GM19395 (cell line): Measurements from ENCODE around the gene DDOST.

Experiments
- ATAC-seq: cut with Tn5 transposase; IDR thresholded peaks from one replicate; pipeline ENCODE4 v1.9.1; 2021; ENCODE audit warnings: mild to moderate bottlenecking, moderate library complexity; ENCODE audit not compliant: unreplicated experiment

The DDOST gene

DNA sequence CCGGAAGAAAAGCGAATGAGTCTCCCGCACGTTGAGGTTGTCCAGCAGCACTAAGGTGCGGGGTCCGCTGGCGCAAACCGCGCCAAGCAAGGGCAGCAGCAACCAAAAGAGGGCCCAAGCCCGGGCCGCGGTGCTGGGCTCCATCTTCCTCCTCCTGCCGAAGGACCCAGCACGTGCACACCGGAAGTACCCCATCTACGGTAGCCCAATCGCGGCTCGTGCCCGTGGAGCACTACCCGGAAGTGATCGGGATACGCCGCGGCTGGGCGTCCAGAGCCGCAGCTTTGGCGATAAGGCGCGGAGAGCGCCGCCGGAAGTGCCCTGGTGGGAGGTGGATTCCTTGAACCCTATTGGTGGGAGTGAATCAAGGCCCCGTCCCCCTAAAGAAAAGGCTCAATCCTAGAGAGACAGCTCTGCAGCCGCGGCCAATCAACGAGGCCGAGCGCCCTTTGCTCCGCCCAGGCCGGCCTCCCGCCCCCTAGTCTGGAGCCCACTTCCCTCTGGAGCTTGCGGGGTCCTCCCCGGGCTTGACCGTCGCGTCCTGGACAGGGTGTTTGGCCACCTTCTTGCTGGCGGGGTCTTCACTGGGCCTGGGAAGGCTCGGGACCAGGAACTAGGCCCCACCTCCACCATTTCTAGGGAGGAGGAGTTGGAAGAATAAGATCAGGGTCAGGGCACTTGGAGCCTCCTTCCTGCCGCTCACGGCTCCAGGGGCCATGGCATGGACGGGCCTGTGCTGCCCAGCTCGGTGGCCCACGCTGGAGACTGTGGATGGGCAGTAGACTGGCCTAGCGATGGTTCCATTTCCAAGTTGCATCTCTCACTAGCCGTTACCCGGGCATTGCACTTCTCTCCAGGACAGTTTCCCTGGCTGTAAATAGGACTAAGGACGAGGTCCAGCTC lies at the start of gene DDOST:
TSS of gene DDOST (minus strand) at position 163 of the 903 bp plus-strand sequence. CDS start at position 144, 19 bp downstream.
- peak; percentile 98 for ATAC-seq

DNA sequence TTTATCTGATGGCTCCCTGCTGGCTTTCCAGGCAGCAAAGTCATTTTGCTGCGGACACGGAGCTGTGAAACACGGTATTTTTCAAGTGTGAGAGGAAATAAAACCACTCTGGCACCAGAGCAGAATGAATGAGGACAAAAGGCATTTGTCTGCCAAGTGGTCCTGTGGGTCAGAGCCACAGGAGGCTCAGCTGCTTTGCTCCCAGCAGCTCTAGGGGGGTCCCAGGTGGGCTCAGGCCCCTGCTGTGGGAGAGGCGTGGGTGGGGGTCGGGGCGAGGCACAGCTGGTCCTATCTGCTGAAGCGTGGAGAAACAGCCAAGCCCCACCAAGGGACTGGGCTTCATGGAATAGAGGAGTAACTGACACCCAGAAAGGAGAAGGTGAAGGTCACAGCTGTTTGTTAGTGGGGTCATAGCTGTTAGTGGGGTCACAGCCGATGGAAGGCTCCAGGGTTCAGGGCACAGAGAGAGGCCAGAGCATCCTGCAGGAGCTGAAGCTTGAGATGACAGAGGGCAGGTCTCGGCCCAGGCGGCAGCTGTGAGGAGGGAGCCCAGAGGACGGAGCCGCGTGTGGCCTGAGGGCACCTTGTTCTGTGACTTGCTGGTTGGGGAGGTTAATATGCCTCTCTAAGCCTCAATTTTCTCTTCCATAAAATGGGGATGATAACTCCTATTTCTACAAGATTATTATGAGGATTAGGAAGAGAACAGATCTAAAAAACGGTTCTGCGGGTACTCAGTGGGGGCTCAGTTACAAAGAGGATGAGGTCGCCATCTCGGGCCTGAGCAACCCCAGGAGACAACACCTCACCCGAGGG lies 49.5 kb upstream of the DDOST start:
- no peak for ATAC-seq

DNA sequence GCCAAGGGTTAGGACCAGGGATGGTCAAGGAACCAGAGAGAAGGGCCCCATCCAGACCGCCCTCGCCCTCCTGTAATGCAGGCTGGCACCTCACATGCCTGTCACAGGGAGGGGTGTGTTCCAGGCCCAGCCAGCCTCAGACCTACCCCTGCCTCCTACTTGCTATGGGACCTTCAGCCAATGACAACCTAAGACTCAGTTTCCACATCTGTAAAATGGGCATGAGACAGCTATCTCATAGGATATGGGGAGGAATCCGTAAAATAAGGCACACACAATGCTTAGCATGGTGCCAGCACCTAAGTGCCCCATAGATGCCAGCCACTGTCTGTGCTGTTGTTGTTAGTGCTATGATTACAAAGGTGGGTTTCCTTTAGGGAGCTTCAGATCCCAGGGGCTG lies 48.7 kb upstream of the DDOST start:
- no peak for ATAC-seq

DNA sequence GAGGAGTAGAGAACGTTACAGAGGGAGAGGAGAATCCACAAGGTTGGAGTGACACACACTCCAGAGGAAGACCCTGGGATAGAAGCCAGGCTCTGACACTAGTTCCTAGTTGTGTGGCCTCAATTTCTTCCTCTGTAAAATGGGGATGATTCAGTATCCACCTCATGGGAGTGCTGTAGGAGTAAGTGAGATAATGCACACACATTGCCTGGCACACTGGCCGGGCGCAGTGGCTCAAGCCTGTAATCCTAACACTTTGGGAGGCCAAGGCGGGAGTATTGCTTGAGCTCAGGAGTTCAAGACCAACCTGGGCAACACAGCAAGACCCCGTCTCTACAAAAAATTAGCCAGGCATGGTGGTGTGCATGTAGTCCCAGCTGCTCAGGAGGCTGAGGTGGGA lies 47.7 kb upstream of the DDOST start:
- ATAC-seq = no peak

DNA sequence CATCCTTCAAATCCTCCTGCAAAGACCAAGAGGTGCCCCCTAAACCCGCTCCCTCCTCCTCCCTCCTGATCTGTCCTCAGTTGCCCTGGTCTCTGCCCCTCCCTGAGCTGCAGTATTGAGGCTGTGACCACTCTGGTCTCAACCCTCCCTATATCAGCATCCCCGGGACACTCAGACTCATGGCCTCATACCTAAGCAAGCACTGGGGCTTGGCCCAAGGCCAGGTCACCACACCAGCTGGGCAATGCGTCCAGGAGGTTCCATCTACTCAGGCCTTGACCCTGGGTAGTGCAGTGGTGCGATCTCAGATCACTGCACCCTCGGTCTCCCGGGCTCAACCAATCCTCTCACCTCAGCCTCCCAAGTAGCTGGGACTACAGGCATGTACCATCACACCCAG lies 46.9 kb upstream of the DDOST start:
- ATAC-seq = no peak

DNA sequence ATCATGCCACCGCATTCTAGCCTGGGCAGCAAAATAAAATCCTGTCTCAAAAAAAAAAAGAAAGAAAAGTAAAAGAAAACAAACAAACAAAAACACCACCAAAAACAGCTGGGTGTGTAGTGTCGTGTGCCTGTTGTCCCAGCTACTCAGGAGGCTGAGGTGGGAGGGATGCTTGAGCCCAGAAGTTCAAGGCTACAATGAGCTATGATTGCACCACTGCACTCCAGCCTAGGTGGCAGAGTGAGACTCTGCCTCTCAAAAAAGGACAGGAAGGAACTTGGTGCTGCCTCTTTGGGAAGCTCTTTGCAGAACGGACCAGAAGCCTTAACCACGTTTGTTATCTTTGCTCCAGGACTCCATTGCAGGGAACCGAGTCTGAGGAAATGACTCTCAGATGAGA lies 45.7 kb upstream of the DDOST start:
- ATAC-seq = no peak

DNA sequence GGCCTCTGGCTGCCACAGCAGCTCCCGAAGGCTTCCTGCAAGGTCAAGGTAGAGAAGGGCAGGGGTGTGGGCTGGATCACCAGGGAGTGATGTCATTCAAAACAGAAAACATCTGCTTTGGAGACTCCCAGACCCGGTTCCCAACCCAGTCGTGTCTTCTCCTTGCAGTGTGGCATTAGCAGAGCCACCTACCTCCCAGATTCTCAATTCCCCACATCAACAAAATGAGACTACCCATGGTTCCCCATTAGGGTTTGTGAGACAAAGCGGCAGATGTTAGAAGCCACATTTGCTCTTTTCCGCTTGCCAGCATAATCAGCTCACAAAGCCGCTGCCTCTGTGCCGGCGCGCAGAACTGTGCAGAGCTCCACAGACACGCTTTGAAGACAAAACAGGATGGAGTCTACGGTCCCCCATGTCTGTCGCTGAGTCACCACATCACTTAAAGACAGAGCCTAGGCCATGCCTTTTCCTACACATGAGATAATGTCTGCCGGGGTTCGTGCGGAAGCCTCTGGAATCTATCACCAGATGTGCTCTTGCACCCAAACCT lies 44.1 kb upstream of the DDOST start:
- no peak for ATAC-seq

DNA sequence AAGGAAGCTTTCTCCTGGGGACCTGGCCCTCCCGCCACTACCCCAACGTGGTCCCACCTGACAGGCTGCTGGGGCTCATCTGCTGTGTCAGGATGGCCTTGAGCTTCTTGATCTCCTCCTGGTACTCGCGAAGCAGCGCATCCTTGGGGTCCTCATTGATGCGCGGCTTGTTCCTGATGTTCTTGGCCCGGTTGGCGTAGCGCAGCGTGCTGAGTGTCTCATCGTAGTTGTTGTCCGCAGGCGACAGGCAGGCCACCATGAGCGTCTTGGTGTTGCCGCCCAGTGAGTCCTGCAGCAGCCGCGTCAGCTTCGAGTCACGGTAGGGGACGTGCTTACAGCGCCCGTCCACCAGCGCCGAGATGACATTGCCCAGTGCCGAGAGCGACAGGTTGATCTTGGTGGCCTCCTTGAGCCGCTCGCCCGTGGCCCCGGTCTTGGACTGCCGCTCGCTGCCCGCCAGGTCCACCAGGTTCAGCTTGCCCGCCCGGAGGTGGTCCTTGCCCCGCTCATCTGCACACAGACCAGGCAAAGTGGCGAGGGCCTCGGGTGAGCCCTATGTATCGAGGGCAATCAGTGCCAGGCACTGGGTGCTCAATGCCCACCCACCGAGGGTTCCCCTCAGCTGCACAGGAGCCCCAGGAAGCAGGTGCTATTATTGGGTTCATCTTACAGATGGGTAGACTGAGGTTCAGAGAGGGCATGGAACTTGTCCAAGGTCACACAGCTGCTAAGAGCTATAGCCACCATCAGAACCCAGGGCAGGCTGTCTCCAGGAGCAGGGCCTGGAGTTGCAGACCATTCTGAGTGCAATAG lies 43.4 kb upstream of the DDOST start:
- ATAC-seq = no peak

DNA sequence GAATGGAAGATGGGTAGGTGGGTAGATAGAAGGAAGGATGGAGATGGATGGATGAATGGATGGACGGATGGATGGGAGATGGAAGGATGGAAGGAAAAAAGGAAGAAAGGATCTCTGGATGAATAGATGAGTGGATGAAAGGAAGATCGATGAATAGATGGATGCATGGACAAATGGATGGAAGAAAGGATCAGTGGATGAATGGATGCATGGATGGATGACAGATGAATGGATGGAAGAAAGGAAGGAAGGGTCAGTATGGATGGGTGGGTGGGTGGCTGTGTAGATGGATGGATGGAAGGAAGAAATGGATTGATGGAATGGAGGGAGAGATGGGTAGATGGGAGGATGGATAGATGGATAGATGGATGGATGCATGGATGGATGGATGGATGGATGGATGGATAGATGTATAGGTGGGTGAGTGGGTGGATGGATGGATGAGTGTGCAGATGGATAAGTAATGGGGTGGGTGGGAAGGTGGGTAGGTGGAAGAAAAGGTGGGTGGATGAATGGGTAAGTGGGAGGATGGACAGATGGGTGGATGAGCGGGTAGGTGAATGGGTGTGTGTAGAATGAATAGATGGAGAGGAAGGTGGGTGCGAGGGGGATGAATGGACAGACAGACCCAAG lies 42.1 kb upstream of the DDOST start:
- ATAC-seq = no peak

DNA sequence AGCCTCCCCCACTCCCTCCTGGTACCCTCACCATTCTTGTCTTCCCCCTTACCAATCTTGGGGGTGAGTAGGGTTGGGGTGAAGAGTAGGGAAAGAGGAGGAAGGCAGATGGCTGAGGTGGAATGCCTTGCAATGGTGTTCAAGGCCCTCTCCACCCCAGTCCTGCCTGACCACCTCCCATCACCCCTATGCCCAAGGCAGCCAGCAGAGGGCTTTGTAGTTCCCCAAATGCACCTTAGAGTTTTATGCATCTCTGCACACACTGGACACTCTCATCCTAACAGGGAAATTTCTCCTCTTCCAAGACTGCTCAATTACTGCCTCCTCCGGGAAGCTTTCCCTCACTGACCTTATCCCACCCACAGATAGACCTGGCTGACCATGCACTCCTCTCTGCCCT lies 41.2 kb upstream of the DDOST start:
- ATAC-seq = no peak

DNA sequence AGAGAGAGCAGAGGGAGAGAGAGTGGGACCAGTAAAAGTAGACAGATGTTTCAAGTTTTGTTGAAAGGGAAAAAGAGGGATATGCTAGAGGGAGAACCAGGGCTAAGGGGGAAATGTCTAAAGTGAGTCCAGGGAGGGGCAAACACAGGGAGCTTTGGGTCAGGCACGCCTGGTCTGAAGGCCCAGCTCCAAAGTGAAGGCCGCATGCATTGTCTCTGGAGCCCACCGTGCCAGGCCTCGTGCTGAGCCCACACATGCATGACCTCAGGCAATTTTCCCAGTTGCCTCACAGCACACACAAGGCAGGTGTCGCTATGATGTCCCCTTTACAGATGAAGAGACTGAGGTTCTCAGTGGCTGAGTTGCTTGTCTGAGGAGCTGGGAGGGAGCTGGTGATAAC lies 40.7 kb upstream of the DDOST start:
- ATAC-seq = no peak

DNA sequence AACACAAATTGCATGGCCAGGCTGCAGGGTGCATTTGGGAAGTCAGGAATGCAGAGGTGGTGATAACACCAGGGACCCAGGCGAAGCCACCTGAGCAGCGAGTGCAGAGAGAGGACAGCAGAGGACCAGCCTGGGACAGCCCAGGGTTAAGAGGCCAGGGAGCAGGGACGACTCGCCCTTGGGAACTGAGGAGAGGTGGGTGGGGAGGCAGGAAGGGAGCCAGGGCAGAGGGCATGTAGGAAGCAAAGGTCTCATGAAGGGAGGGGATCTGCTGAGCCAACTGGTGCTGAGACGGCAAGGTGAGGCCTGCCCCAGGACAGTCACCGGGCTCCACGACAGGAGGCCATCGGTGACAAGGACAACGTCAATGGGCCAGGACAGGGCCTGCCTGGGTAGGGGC lies 40.3 kb upstream of the DDOST start:
- ATAC-seq = no peak

DNA sequence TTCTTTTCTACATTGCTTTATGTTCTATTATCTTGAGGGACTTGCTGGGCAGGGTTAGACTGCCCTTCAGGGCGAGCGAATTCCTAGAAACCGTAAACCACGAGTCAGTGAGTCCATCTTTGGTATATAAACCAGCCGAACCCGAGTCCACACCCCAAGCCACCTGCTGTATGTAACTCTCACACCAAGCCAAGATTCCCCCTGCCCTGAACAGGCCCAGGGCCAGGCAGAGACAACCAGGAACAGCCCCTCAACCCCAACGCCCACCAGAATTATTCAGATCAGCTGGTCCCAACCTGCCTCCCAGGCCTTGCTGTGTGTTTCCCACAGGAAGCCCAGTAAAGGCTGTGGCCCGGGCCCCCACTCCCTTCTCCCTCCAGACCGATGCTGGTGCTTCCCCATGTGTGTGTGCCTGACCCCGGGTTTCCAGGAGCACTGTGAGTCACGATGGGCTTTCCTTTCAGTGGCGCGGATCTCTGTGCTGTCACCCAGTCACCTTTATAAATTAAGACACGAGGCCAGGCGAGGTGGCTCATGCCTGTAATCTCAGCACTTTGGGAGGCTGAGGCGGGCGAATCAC lies 39.6 kb upstream of the DDOST start:
- ATAC-seq = no peak

DNA sequence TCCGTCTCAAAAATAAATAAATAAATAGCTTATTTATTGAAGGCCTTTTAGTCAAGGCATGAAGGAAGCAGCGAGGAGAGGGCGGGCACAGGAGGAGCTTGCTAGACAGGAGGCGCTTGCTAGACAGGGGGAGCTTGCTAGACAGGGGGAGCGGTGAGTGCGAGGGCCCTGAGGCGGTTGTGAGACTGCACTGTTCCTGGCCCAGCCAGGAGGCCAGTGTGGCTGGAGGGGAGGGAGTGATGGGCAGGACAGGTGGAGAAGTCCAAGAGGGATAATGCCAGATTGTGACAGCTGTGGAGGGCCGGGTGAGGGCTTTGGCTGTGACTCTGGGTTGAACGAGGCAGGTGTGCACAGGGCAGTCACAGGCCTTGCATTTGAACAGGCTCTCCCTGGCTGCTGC lies 38.4 kb upstream of the DDOST start:
- no peak for ATAC-seq

DNA sequence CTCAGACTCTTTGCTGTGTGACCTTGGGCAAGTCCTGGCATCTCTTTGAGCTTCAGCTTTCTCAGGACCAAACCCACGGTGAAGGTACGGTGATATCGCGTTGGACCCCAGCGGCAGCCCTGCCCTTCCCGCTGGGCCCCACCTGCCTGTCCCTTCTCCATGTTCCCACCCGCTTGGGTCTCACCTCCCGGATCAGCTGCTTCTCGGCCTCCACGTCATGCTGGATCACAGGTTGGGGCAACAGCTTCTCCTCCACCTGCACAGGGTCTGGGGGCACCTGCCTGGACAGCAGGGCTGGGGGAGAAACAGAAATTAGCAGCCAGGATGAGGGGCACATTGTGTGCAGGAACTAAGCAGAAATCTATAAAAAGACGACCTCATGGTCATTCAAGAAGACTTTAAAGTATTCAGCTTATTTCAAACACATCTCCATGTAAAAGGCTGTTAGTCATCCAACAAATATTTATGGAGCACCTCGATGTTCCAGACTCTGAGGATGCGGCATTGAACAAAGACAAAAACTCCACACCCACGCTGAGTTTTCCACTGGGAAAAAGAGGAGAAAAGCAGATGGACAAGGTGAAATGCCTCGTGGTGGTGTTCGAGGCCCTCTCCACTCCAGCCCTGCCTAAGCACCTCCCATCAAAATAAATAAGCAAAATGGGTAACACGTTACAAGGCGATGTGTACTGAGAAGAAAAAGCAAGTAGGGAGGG lies 37.2 kb upstream of the DDOST start:
- ATAC-seq = no peak

DNA sequence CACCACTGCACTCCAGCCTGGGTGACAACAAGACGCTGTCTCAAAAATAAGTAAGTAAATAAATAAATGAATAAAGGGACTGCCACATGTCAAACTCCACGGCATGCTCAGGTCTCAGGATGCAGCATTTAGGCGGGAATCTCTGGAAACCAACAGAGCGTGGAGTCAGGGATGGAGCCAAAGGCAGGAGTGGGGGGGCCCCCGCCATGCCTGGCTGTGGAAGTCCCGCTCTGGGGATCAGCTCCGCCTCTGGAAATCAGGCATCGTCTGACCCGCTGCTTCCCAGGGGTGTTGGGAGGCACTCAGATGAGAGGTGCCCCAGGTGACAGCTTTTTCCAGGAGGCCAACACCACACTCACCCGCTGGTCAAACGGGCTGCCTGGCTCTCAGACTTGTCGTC lies 36.4 kb upstream of the DDOST start:
- ATAC-seq = no peak

DNA sequence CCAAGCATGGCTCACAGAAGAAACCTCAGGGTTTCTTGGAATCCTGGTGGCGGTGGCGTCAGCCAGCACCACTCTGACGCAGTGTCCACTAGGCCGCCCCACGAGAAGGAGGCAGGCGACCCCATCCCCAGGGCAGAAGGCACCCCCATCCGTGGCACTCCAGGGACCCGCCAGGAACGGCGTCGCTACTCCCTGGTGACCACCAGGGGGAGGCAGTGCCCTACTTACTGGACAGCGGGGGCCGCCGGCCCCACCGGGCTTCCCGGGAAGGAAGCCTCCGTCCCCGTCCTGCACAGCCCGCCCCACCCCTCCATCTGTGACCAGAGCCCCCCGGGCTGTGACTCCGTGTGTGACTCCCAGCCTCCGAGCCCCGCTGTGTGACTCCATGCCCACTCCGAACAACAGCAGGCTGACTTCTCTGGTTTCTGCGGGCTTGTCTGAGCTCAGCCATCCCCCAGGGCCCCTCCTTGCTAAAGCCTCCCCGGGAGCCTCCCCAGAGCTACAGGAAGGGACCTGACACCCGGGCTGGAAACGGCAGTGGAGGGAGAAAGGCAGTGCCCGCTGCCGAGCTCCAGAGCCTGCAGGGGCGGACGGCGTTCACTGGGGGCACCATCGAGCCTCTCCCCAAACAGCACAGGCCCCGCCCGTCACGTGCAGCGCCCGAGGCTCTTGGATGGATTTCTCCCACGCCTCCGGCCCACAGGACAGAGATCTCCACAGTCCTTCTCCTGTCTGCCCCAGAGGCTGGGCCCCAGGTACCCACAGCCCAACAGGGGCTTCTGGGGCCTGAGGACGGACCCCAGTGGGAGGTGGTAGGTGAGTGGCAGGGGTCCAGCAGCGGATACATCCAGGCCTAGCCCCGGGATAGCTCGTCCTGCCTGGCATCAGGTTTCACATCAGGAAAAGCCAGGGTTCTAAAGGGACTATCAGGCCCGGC lies 35.5 kb upstream of the DDOST start:
- peak; percentile 73 for ATAC-seq

DNA sequence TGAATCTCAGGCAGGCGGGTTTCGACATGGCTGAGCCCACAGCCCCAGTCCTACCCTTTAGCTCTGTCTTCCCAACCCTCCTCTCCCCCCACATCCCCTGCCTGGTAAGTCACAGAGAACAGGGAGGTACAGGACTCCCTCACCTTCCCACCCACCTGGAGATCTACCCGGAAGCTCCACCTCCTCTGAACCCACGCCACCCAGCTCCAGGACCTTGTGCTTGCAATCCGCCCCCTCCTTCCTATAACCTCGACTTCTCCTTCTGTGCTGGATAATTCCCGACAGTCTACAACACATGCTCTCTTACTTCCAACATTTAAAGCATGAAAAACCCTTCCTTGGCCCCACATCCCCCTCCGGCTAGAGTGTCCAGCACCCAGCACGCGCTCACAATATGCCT lies 34.3 kb upstream of the DDOST start:
- no peak for ATAC-seq
